Neural cell (in vitro differentiated cells): ENCODE data around the gene CLTRN. TPM values are rescaled to one million over a fixed set of nuclear protein-coding genes. Genes with fewer than 3 reads are reported as not detected.

Source experiments
- H2AFZ ChIP-seq: fragments of 200-600, 300-800 bp; sonication (generic), shearing (Covaris generic); 2 replicates; pipeline ENCODE4 v1.6.0; 2014; ENCODE audit warnings: low read depth, mild to moderate bottlenecking, antibody characterized with exemption, low read length, moderate library complexity
- H3F3A ChIP-seq: fragments of 200-600 bp; shearing (Covaris generic); 2 replicates; pipeline ENCODE4 v1.6.1; 2016; ENCODE audit warnings: mild to moderate bottlenecking, moderate library complexity, mixed read lengths, antibody characterized with exemption, low read length; ENCODE audit not compliant: insufficient read depth, poor library complexity, severe bottlenecking
- H3K27ac ChIP-seq: fragments of 200-600, 300-800 bp; sonication (generic), shearing (Covaris generic); 2 replicates; pipeline ENCODE4 v1.5.1; 2014; ENCODE audit warnings: mild to moderate bottlenecking, low read length, moderate library complexity
- H3K27me3 ChIP-seq: fragments of 300-800, 200-600 bp; sonication (generic), shearing (Covaris generic); 2 replicates; pipeline ENCODE4 v1.6.0; 2014; ENCODE audit warnings: mild to moderate bottlenecking, low read depth, low read length, moderate library complexity; ENCODE audit not compliant: insufficient read depth
- H3K36me3 ChIP-seq: fragments of 300-800, 200-600 bp; sonication (generic), shearing (Covaris generic); 2 replicates; pipeline ENCODE4 v1.5.1; 2014; ENCODE audit warnings: mild to moderate bottlenecking, antibody characterized with exemption, low read length, moderate library complexity; ENCODE audit not compliant: insufficient read depth
- H3K4me2 ChIP-seq: fragments of 300-800, 200-600 bp; sonication (generic), shearing (Covaris generic); 2 replicates; pipeline ENCODE4 v1.6.0; 2014; ENCODE audit warnings: mild to moderate bottlenecking, low read length
- H3K4me3 ChIP-seq: fragments of 300-800, 200-600 bp; sonication (generic), shearing (Covaris generic); 2 replicates; pipeline ENCODE4 v1.5.1; 2014; ENCODE audit warnings: mild to moderate bottlenecking, low read length, moderate library complexity
- H3K79me2 ChIP-seq: fragments of 200-600 bp; shearing (Covaris generic); replicated peaks from 2 replicates; pipeline ENCODE4 v1.6.0; 2014; ENCODE audit warnings: mild to moderate bottlenecking, low read length, moderate library complexity; ENCODE audit not compliant: insufficient read depth
- H3K9ac ChIP-seq: fragments of 300-800, 200-600 bp; sonication (generic), shearing (Covaris generic); 2 replicates; pipeline ENCODE4 v1.6.1; 2016; ENCODE audit warnings: mild to moderate bottlenecking, low read length, mixed read lengths
- H3K9me2 ChIP-seq: fragments of 200-600 bp; shearing (Covaris generic); 2 replicates; pipeline ENCODE4 v1.6.1; 2016; ENCODE audit warnings: mild to moderate bottlenecking, low read length, mixed read lengths; ENCODE audit not compliant: insufficient read depth
- H3K9me3 ChIP-seq: fragments of 200-600, 300-800 bp; sonication (generic), shearing (Covaris generic); 2 replicates; pipeline ENCODE4 v1.6.1; 2016; ENCODE audit warnings: mild to moderate bottlenecking, mixed run types, low read length, moderate library complexity, mixed read lengths
- H4K20me1 ChIP-seq: fragments of 200-600 bp; shearing (Covaris generic); 2 replicates; pipeline ENCODE4 v1.6.1; 2016; ENCODE audit warnings: mild to moderate bottlenecking, mixed run types; ENCODE audit not compliant: insufficient read depth
- CTCF ChIP-seq: fragments of 450-650 bp; IDR thresholded peaks from 2 replicates; pipeline ENCODE4 v1.5.1; 2014; ENCODE audit warnings: antibody characterized with exemption, mild to moderate bottlenecking, moderate library complexity; ENCODE audit not compliant: poor library complexity, severe bottlenecking
- EP300 ChIP-seq: fragments of 450-650 bp; conservative IDR thresholded peaks from 2 replicates; pipeline ENCODE4 v1.6.1; 2014; ENCODE audit warnings: antibody characterized with exemption, mild to moderate bottlenecking, moderate library complexity; ENCODE audit not compliant: poor library complexity, severe bottlenecking
- EZH2 ChIP-seq: fragments of 200-600, 300-800 bp; shearing (Covaris generic), sonication (generic); IDR thresholded peaks from 2 replicates; pipeline ENCODE4 v1.6.1; 2014; ENCODE audit warnings: antibody characterized with exemption, low read length, borderline replicate concordance, mild to moderate bottlenecking; ENCODE audit not compliant: insufficient read depth, poor library complexity, severe bottlenecking
- MXI1 ChIP-seq: fragments of 450-650 bp; conservative IDR thresholded peaks from 2 replicates; pipeline ENCODE4 v1.6.1; 2014; ENCODE audit warnings: antibody characterized with exemption, mild to moderate bottlenecking; ENCODE audit not compliant: poor library complexity, severe bottlenecking
- POLR2AphosphoS5 ChIP-seq: IDR thresholded peaks from 2 replicates; pipeline ENCODE4 v1.6.1; 2012
- RAD21 ChIP-seq: fragments of 450-650 bp; conservative IDR thresholded peaks from 2 replicates; pipeline ENCODE4 v1.6.1; 2014; ENCODE audit warnings: antibody characterized with exemption, mild to moderate bottlenecking, moderate library complexity
- REST ChIP-seq: IDR thresholded peaks from 2 replicates; pipeline ENCODE4 v1.6.1; 2012; ENCODE audit warnings: borderline replicate concordance
- SMC3 ChIP-seq: fragments of 450-650 bp; conservative IDR thresholded peaks from 2 replicates; pipeline ENCODE4 v1.6.1; 2014; ENCODE audit warnings: antibody characterized with exemption, mild to moderate bottlenecking, moderate library complexity; ENCODE audit not compliant: poor library complexity
- TAF1 ChIP-seq: IDR thresholded peaks from 2 replicates; pipeline ENCODE4 v1.6.1; 2012; ENCODE audit warnings: low read depth
- polyA plus RNA-seq: library from polyadenylated mRNA; depleted of rRNA; stranded (reverse); fragments of >200 nt; gene quantifications from 2 replicates; pipeline ENCODE4 v1.2.3, GENCODE V29; 2014

CLTRN gene
- polyA plus RNA-seq, 1 donor from 2014 or later = 2.2 TPM

- Histone ChIP-seq H3K27me3 (no peaks in the 10 kb centered on the region), H3K9me2 (no peaks in the 10 kb centered on the region), H3F3A (no peaks in the 10 kb centered on the region), H3K9ac (peak overlapping the region; percentile 91), H3K4me3 (peak overlapping the region; percentile 82), H3K4me2 (peak overlapping the region; percentile 51), H4K20me1 (no peaks in the 10 kb centered on the region), H3K9me3 (no peaks in the 10 kb centered on the region), H2AFZ (peak overlapping the region; percentile 94), H3K27ac (peak overlapping the region; percentile 97), H3K36me3 (no peaks in the 10 kb centered on the region), H3K79me2 (peaks cover 25% of the 10 kb centered on the region)
- TF ChIP-seq EZH2 = no peak
- no peak for TF ChIP-seq TAF1
- TF ChIP-seq MXI1 = peak; percentile 63
- TF ChIP-seq REST = no peak
- no peak for TF ChIP-seq CTCF
- TF ChIP-seq POLR2AphosphoS5 = peak; percentile 58
- TF ChIP-seq SMC3 = no peak
These were observed 10.4 kb upstream of the CLTRN start for GRCh38 chrX:15674841-15675489.

GRCh38 chrX:15674514-15674840, 9.9 kb upstream of the CLTRN start:
- H3K36me3 ChIP-seq = no peaks in the 10 kb centered on the region
- H3F3A ChIP-seq = no peaks in the 10 kb centered on the region
- H3K9ac ChIP-seq = peak overlapping the region; percentile 91
- no peaks in the 10 kb centered on the region for H3K27me3 ChIP-seq
- peak overlapping the region; percentile 97 for H3K27ac ChIP-seq
- H3K9me3 ChIP-seq = no peaks in the 10 kb centered on the region
- no peak for TF ChIP-seq EP300
- no peak for TF ChIP-seq RAD21
- no peak for TF ChIP-seq MXI1
- no peak for TF ChIP-seq REST
- no peak for TF ChIP-seq POLR2AphosphoS5
- TF ChIP-seq TAF1 = no peak
- no peak for TF ChIP-seq EZH2
- no peak for TF ChIP-seq CTCF
- TF ChIP-seq SMC3 = no peak
- peak overlapping the region; percentile 82 for H3K4me3 ChIP-seq
- peak overlapping the region; percentile 51 for H3K4me2 ChIP-seq
- no peaks in the 10 kb centered on the region for H4K20me1 ChIP-seq
- peak overlapping the region; percentile 94 for H2AFZ ChIP-seq
- H3K9me2 ChIP-seq = no peaks in the 10 kb centered on the region
- H3K79me2 ChIP-seq = peaks cover 25% of the 10 kb centered on the region
